ENCODE results near the gene RPLP2.

The RPLP2 gene

DNA sequence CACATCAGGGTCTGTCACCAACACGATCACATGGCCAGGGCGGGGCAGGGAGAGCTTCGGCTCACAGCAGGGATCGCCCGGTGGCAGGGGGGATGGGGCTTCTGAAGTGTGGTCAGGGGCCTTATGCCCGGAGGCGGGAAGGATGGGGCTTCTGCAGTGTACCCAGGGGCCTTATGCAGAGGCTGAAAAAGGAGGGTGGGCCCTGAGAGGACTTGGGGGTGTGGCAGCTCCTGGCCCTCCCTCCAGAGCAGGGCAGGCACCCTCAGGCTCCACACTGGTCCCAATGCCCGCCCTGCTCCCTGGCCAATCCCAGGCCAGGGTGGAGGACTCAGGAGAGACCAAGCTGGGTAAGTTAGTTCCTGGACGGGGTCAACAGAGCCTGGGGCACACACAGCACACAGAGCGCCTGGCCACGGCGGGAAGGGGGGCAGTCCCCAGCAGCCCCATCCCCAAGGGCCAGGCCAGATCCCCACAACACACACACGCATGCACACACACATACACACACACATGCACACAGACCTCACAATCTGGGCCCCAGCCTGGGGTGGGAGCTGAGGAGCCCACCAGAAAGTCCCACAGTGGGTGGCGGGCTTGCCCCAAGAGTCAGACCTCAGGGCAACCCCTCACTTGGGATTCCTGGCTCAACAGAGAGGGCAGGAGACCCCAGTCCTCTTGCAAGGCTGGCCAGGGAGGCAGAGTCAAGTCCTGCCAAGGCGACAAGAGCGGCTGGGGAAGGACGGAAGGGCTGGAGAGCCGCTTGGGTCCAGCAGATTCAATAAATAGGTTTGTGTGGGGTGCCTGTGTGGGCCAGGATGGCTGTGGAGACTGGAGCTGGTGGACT lies 18.8 kb upstream of the RPLP2 start:
- Histone ChIP-seq H4K20me1 (peaks cover 52% of the 10 kb centered on the region), H3K9me3 (no peaks in the 10 kb centered on the region), H3K4me1 (peaks cover 50% of the 10 kb centered on the region), H3K27ac (no peak overlapping the region), H3K36me3 (peaks cover 41% of the 10 kb centered on the region), H3K9ac (no peak overlapping the region), H3K4me3 (no peak overlapping the region), H3K4me2 (no peak overlapping the region), H3K27me3 (no peaks in the 10 kb centered on the region)
- no peak for TF ChIP-seq Cebpa-rat (IDR thresholded peaks at IDR 0.05)

GRCh38 chr11:791658-792534 lies 17.9 kb upstream of the RPLP2 start:
- no peaks in the 10 kb centered on the region for H3K27me3 ChIP-seq
- no peaks in the 10 kb centered on the region for H3K9me3 ChIP-seq
- no peak overlapping the region for H3K4me2 ChIP-seq
- no peak overlapping the region for H3K27ac ChIP-seq
- no peak for TF ChIP-seq Cebpa-rat (IDR thresholded peaks at IDR 0.05)
- no peak overlapping the region for H3K4me3 ChIP-seq
- no peak overlapping the region for H3K9ac ChIP-seq
- H4K20me1 ChIP-seq, result peaks cover 60% of the 10 kb centered on the region
- H3K4me1 ChIP-seq, result peaks cover 48% of the 10 kb centered on the region
- peaks cover 41% of the 10 kb centered on the region for H3K36me3 ChIP-seq

DNA sequence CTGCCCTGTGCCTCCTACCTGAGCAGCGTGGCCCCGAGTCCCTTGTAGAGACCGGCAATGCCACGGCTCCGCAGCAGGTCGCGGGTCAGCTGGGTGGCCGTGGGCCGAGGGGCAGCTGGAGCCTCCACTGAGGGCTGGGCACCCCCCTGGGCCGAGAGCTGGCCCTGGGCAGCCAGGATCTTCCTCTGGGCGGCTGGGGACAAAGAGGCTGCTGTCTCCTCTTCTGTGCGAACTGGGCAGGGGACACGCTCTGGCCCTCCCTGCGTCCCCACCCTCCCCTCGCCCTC lies 17.3 kb upstream of the RPLP2 start:
- Histone ChIP-seq H3K9ac (no peak overlapping the region), H3K9me3 (no peaks in the 10 kb centered on the region), H3K4me3 (no peak overlapping the region), H3K27ac (no peak overlapping the region), H3K4me1 (peaks cover 49% of the 10 kb centered on the region), H3K4me2 (no peak overlapping the region), H4K20me1 (peaks cover 66% of the 10 kb centered on the region), H3K36me3 (peaks cover 41% of the 10 kb centered on the region), H3K27me3 (no peaks in the 10 kb centered on the region)
- no peak for TF ChIP-seq Cebpa-rat (IDR thresholded peaks at IDR 0.05)

DNA sequence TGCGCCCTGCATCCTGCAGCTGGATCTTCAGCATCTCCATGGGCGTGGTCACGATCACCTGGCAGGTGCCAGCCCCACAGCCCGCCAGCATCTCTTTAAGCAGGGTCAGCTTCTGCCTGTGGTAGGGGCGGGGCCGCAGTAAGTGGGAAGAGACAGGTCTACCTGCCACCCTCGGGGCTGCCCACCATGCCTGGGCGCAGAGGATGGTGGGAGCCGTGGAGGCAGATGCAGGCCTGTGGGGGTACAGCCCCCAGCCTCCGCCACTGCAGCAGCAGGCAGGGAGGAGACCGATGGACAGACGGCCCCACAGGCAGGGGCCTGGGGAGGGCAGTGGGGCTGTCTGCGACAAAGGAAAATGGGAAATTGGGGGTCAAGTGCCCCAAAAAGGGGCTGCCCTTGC lies 16.9 kb upstream of the RPLP2 start:
- TF ChIP-seq Cebpa-rat (IDR thresholded peaks at IDR 0.05), result no peak
- Histone ChIP-seq H4K20me1 (peaks cover 67% of the 10 kb centered on the region), H3K4me1 (peaks cover 45% of the 10 kb centered on the region)

GRCh38 chr11:793556-793955 lies 16.2 kb upstream of the RPLP2 start:
- no peak overlapping the region for H3K9ac ChIP-seq
- H3K4me3 ChIP-seq, result no peak overlapping the region
- H3K27ac ChIP-seq, result no peak overlapping the region
- H3K4me2 ChIP-seq, result no peak overlapping the region
- peaks cover 41% of the 10 kb centered on the region for H3K36me3 ChIP-seq
- H3K4me1 ChIP-seq, result peaks cover 42% of the 10 kb centered on the region
- no peak for TF ChIP-seq Cebpa-rat (IDR thresholded peaks at IDR 0.05)
- H3K9me3 ChIP-seq, result no peaks in the 10 kb centered on the region
- no peaks in the 10 kb centered on the region for H3K27me3 ChIP-seq
- H4K20me1 ChIP-seq, result peaks cover 62% of the 10 kb centered on the region

More for the DNA sequence above, 16.9 kb upstream of the RPLP2 start:
- H3K4me3 ChIP-seq, result no peak overlapping the region
- H3K9me3 ChIP-seq, result no peaks in the 10 kb centered on the region
- H3K9ac ChIP-seq, result no peak overlapping the region
- no peak overlapping the region for H3K4me2 ChIP-seq
- no peak overlapping the region for H3K27ac ChIP-seq
- H3K36me3 ChIP-seq, result peaks cover 41% of the 10 kb centered on the region
- no peaks in the 10 kb centered on the region for H3K27me3 ChIP-seq

GRCh38 chr11:794013-794765 lies 15.6 kb upstream of the RPLP2 start:
- H3K4me1 ChIP-seq, result peaks cover 36% of the 10 kb centered on the region
- no peak overlapping the region for H3K27ac ChIP-seq
- no peak for TF ChIP-seq Cebpa-rat (IDR thresholded peaks at IDR 0.05)
- peaks cover 44% of the 10 kb centered on the region for H3K36me3 ChIP-seq
- H3K4me2 ChIP-seq, result 0 out of 2 replicates have a peak overlapping the region, but pooled peaks have one; percentile 7
- H3K27me3 ChIP-seq, result no peaks in the 10 kb centered on the region
- no peaks in the 10 kb centered on the region for H3K9me3 ChIP-seq
- H3K9ac ChIP-seq, result 0 out of 2 replicates have a peak overlapping the region, but pooled peaks have one; percentile 2
- H3K4me3 ChIP-seq, result no peak overlapping the region
- H4K20me1 ChIP-seq, result peaks cover 58% of the 10 kb centered on the region

DNA sequence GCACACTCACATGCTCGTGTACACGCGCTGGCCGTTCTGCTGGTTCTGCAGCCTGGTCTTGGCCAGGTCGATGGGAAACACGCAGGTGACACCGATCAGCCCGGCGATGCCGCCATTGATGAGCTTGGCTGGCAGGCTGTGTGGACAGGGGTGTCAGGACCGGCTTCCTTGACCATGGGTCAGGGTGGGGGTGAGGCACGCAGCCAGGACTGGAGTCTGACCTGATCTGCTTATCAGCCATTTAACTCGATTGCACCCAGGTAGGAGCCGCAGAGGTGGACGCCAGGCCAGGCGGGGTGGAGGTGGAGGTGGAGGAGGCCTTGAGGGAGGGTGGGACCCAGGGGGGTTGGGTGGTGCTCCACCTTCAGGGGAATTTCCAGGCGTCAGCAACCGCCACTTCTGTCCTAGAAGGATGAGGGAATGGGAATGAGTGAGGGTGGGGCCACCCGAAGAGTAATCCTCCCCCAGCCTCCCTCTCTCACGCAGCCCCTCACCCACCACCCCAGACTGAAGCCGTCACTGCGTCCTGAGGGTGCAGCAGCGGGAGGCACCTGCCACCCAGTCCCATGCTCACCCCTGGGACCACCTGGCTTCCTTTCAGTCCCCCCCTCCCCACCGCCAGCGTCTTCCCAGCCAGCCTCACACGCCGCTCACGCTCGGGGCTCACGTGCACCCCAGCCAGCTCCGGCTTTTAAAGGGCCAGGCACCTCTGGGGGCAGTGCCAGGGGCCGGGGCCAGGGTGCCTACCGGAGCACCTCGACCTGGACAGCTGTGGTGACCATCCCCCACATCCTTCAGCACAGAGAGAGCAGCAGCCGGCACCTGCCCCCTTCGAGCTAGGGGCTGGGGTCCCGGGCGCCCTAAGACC lies 14.8 kb upstream of the RPLP2 start:
- peak overlapping the region; percentile 100 for H3K4me2 ChIP-seq
- TF ChIP-seq Cebpa-rat (IDR thresholded peaks at IDR 0.05), result no peak
- peaks cover 64% of the 10 kb centered on the region for H4K20me1 ChIP-seq
- peaks cover 31% of the 10 kb centered on the region for H3K4me1 ChIP-seq
- H3K9me3 ChIP-seq, result no peaks in the 10 kb centered on the region
- no peaks in the 10 kb centered on the region for H3K27me3 ChIP-seq
- H3K27ac ChIP-seq, result 0 out of 2 replicates have a peak overlapping the region, but pooled peaks have one; percentile 81
- peaks cover 52% of the 10 kb centered on the region for H3K36me3 ChIP-seq
- peak overlapping the region; percentile 97 for H3K4me3 ChIP-seq
- peak overlapping the region; percentile 78; the same call in 1 of the 2 replicates for H3K9ac ChIP-seq

GRCh38 chr11:795634-796564 lies 13.9 kb upstream of the RPLP2 start:
- Histone ChIP-seq H3K9me3 (no peaks in the 10 kb centered on the region), H3K4me3 (peak overlapping the region; percentile 97), H3K36me3 (peaks cover 58% of the 10 kb centered on the region), H3K4me2 (peak overlapping the region; percentile 100), H3K27me3 (no peaks in the 10 kb centered on the region), H4K20me1 (peaks cover 61% of the 10 kb centered on the region), H3K9ac (peak overlapping the region; percentile 90), H3K4me1 (peaks cover 31% of the 10 kb centered on the region), H3K27ac (peak overlapping the region; percentile 88)
- TF ChIP-seq Cebpa-rat (IDR thresholded peaks at IDR 0.05), result no peak

Measured in BLaER1 (cell line).